Tibial nerve (tissue), 4 donors: Measurements from ENCODE around the gene KRT16.
"Not testable (repeated sequence)": the region's sequence is repeated elsewhere in the genome, so short reads cannot be mapped to it uniquely, and the experiment has no call there.

Experiments
- CTCF ChIP-seq, 5 experiments: fragments of 200-600 bp in 3 of 5; fragments of 450-650 bp in 2 of 5; sonication (generic) in 3 of 5; IDR thresholded peaks; one replicate each; pipeline ENCODE4 v1.5.1; 2016 to 2019; ENCODE audit warnings: antibody characterized with exemption in 5 of 5, mild to moderate bottlenecking in 3 of 5, moderate library complexity in 2 of 5
- EP300 ChIP-seq, 2 donors: sonication (generic); formaldehyde crosslinking; IDR thresholded peaks; one replicate each; pipeline ENCODE4 v1.6.1; 2017; ENCODE audit warnings: antibody characterized with exemption in 2 of 2, mild to moderate bottlenecking in 1 of 2
- POLR2A ChIP-seq, 2 donors: fragments of 450-650 bp; IDR thresholded peaks; one replicate each; pipeline ENCODE4 v1.6.1; 2017; ENCODE audit warnings: antibody characterized with exemption in 2 of 2, mild to moderate bottlenecking in 2 of 2, moderate library complexity in 2 of 2

GRCh38 chr17:41612376-41613160, at the start of gene KRT16:
- TF ChIP-seq CTCF, EP300, POLR2A (IDR thresholded peaks at IDR 0.05): not testable (repeated sequence)
